T-helper 17 cell (primary cell): ENCODE results near the gene HSPB6. TPM values are rescaled to one million over a fixed set of nuclear protein-coding genes. Genes with fewer than 3 reads are reported as not detected.
A peak's percentile ranks its signal among the peaks of the same experiment; 100 is the strongest.

Source experiments
- ATAC-seq: fragments of 150-1000 bp; cut with Tn5 transposase; 2 replicates; pipeline ENCODE4 v1.10.0; 2021; ENCODE audit warnings: mild to moderate bottlenecking, moderate library complexity
- DNase-seq, 3 donors: peaks; one replicate each; pipeline versions ENCODE4 v3.0.0 to v3.0.0-alpha.2; 2020 to 2021
- H3K9me3 ChIP-seq: one replicate; pipeline ENCODE4 v1.7.0; 2013; ENCODE audit warnings: low read length, mild to moderate bottlenecking; ENCODE audit not compliant: control insufficient read depth, poor library complexity, severe bottlenecking
- H3K27ac Mint-ChIP-seq: one replicate; pipeline ENCODE4 v1.8.0; 2022; ENCODE audit warnings: mild to moderate bottlenecking, moderate library complexity, mixed read lengths
- H3K27me3 Mint-ChIP-seq: one replicate; pipeline ENCODE4 v1.8.0; 2022; ENCODE audit warnings: mixed read lengths
- H3K36me3 Mint-ChIP-seq: one replicate; pipeline ENCODE4 v1.8.0; 2022; ENCODE audit warnings: low read depth, mixed read lengths
- H3K4me1 Mint-ChIP-seq: one replicate; pipeline ENCODE4 v1.8.0; 2022; ENCODE audit warnings: mild to moderate bottlenecking, mixed read lengths
- H3K4me3 Mint-ChIP-seq: one replicate; pipeline ENCODE4 v1.8.0; 2022; ENCODE audit warnings: mild to moderate bottlenecking, moderate library complexity, mixed read lengths
- total RNA-seq, 4 donors: library from RNA in 2 of 4; stranded (reverse) in 2 of 4; gene quantifications; one replicate each; pipeline ENCODE4 v1.2.3 and lab custom pipeline; 2022 to 2026

The HSPB6 gene
- total RNA-seq, 2 donors from 2014 or later = not detected

DNA sequence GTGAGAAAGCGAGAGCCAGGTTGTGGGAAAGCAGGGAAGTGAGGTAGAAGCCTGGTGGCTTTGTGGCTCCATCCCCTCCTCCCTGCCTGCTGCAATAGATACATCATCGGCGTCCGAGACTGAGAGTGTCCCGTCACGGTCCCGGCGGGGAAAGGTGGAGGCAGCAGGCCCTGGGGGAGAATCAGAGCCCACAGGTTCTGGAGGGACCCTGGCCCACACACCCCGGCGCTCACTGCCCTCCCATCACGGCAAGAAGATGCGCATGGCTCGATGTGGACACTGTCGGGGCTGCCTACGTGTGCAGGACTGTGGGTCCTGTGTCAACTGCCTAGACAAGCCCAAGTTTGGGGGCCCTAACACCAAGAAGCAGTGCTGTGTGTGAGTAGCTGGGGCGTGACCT is 33.9 kb downstream of the HSPB6 start:
- H3K4me3 Mint-ChIP-seq = no peak overlapping the region
- H3K9me3 ChIP-seq = no peaks in the 10 kb centered on the region
- ATAC-seq (no peak), DNase-seq (no peak)
- H3K36me3 Mint-ChIP-seq = peaks cover 7% of the 10 kb centered on the region
- H3K4me1 Mint-ChIP-seq = peaks cover 18% of the 10 kb centered on the region
- no peaks in the 10 kb centered on the region for H3K27me3 Mint-ChIP-seq
- H3K27ac Mint-ChIP-seq = no peak overlapping the region

DNA sequence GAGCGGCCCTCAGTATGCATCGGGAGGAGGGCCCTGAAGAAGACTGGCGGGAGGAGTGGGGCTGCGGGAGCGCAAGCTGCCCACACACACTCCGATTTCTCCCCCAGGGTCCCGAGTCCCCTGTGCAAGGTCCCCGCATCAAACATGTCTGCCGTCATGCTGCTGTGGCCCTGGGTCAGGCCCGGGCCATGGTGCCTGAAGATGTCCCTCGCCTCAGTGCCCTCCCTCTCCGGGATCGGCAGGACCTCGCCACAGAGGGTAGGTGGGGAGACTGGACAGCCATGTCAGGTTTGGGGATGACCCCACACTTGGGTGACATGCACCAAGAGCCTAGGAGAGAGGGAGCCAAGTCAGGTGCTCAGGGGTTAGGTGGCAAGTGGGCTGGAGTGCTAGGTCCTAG is 34.4 kb downstream of the HSPB6 start:
- H3K4me1 Mint-ChIP-seq = peaks cover 17% of the 10 kb centered on the region
- no peak for DNase-seq
- no peak overlapping the region for H3K27ac Mint-ChIP-seq
- H3K4me3 Mint-ChIP-seq = no peak overlapping the region
- no peaks in the 10 kb centered on the region for H3K27me3 Mint-ChIP-seq
- H3K9me3 ChIP-seq = no peaks in the 10 kb centered on the region
- ATAC-seq = no peak
- peaks cover 7% of the 10 kb centered on the region for H3K36me3 Mint-ChIP-seq

DNA sequence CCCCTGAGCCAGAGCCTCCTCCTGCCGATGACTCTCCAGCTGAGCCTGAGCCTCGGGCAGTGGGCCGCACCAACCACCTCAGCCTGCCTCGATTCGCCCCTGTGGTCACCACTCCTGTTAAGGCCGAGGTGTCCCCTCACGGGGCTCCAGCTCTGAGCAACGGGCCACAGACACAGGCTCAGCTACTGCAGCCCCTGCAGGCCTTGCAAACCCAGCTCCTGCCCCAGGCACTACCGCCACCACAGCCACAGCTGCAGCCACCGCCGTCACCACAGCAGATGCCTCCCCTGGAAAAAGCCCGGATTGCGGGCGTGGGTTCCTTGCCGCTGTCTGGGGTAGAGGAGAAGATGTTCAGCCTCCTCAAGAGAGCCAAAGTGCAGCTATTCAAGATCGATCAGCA is 35.5 kb downstream of the HSPB6 start:
- DNase-seq (no peak), ATAC-seq (no peak)
- Mint-ChIP-seq H3K27me3 (no peaks in the 10 kb centered on the region), H3K4me1 (peaks cover 22% of the 10 kb centered on the region), H3K36me3 (peaks cover 7% of the 10 kb centered on the region), H3K27ac (no peak overlapping the region), H3K4me3 (no peak overlapping the region)
- no peaks in the 10 kb centered on the region for H3K9me3 ChIP-seq

DNA sequence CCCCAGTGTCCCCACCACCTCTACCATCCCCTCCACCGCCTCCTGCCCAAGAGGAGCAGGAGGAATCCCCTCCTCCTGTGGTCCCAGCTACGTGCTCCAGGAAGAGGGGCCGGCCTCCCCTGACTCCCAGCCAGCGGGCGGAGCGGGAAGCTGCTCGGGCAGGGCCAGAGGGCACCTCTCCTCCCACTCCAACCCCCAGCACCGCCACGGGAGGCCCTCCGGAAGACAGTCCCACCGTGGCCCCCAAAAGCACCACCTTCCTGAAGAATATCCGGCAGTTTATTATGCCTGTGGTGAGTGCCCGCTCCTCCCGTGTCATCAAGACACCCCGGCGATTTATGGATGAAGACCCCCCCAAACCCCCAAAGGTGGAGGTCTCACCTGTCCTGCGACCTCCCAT is 36.2 kb downstream of the HSPB6 start:
- peaks cover 4% of the 10 kb centered on the region for H3K36me3 Mint-ChIP-seq
- no peaks in the 10 kb centered on the region for H3K27me3 Mint-ChIP-seq
- no peak overlapping the region for H3K27ac Mint-ChIP-seq
- ATAC-seq = no peak
- DNase-seq = no peak
- H3K4me1 Mint-ChIP-seq = peaks cover 26% of the 10 kb centered on the region
- H3K4me3 Mint-ChIP-seq = no peak overlapping the region
- H3K9me3 ChIP-seq = no peaks in the 10 kb centered on the region

DNA sequence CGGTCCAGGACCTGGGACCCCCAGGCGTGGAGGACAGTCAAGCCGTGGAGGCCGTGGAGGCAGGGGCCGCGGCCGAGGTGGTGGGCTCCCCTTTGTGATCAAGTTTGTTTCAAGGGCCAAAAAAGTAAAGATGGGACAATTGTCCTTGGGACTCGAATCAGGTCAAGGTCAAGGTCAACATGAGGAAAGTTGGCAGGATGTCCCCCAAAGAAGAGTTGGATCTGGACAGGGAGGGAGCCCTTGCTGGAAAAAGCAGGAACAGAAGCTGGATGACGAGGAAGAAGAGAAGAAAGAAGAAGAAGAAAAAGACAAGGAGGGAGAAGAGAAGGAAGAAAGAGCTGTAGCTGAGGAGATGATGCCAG is 36.7 kb downstream of the HSPB6 start:
- no peaks in the 10 kb centered on the region for H3K27me3 Mint-ChIP-seq
- peaks cover 4% of the 10 kb centered on the region for H3K36me3 Mint-ChIP-seq
- no peaks in the 10 kb centered on the region for H3K9me3 ChIP-seq
- no peak overlapping the region for H3K27ac Mint-ChIP-seq
- H3K4me3 Mint-ChIP-seq = peak overlapping the region; percentile 43
- ATAC-seq = no peak
- peaks cover 27% of the 10 kb centered on the region for H3K4me1 Mint-ChIP-seq
- no peak for DNase-seq

DNA sequence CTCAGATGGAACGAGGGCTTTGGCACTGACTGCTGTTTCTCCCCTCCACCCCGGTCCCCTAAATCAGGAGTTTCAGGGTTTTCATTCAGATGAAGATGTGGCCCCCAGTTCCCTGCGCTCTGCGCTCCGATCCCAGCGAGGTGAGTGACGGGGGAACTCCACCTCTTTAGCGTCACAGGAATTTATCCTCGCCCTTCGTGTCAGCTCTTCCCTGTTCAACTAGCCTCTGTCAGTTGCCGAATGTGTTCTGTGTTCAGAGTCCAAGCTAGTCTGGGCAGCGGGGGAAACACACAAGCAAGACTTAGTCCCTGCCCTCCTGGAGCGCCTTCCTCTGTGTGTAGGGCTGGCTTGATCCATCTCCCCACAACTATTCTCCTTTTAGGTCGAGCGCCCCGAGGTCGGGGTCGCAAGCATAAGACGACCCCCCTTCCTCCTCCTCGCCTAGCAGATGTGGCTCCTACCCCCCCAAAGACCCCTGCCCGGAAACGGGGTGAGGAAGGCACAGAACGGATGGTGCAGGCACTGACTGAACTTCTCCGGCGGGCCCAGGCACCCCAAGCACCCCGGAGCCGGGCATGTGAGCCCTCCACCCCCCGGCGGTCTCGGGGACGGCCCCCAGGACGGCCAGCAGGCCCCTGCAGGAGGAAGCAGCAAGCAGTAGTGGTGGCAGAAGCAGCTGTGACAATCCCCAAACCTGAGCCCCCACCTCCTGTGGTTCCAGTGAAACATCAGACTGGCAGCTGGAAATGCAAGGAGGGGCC is 37.2 kb downstream of the HSPB6 start:
- H3K4me1 Mint-ChIP-seq = peaks cover 31% of the 10 kb centered on the region
- peak overlapping the region; percentile 72 for H3K27ac Mint-ChIP-seq
- H3K36me3 Mint-ChIP-seq = peaks cover 4% of the 10 kb centered on the region
- no peak for DNase-seq
- H3K9me3 ChIP-seq = no peaks in the 10 kb centered on the region
- peak overlapping the region; percentile 87 for H3K4me3 Mint-ChIP-seq
- no peaks in the 10 kb centered on the region for H3K27me3 Mint-ChIP-seq
- no peak for ATAC-seq

DNA sequence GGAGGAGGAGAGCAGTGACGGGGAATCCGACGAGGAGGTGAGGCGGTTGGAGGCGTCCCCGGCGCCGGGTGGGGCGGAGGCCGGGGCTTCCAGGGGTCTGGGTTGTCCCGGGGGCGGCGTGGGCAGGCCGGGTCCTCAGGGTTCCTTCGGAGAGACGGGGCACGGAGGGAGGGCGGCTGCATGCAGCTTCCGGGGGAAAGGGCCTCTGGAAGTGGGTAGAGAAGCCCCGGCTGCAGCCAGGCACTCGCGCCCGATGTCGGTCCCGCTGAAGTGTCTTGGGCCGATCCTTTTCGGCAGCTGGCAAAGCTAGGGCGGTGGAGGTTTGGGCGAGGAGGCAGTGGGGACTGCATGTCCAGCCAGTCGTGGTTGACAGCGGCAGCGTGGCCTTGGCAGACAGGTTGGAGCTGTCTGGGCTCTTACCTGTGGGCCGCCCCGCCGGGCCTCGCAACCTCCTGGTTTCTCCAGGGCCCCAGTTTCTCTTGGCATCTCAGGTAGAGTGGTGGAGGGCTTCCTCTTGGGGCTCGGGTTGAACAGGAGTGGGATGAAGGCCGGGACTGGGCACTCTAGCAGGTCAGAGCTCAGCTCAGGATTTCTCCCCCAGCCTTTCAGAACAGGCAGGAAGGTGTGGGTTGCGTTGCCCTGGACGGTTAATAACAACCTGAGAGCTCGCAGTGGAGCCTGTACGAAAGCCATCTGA is 38.3 kb downstream of the HSPB6 start:
- no peaks in the 10 kb centered on the region for H3K9me3 ChIP-seq
- Mint-ChIP-seq H3K4me3 (peak overlapping the region; percentile 87), H3K27ac (peak overlapping the region; percentile 72), H3K27me3 (no peaks in the 10 kb centered on the region), H3K36me3 (peaks cover 4% of the 10 kb centered on the region), H3K4me1 (peaks cover 42% of the 10 kb centered on the region)
- DNase-seq = peak in 2 of 3 donors; percentile 22 to 27
- no peak for ATAC-seq

DNA sequence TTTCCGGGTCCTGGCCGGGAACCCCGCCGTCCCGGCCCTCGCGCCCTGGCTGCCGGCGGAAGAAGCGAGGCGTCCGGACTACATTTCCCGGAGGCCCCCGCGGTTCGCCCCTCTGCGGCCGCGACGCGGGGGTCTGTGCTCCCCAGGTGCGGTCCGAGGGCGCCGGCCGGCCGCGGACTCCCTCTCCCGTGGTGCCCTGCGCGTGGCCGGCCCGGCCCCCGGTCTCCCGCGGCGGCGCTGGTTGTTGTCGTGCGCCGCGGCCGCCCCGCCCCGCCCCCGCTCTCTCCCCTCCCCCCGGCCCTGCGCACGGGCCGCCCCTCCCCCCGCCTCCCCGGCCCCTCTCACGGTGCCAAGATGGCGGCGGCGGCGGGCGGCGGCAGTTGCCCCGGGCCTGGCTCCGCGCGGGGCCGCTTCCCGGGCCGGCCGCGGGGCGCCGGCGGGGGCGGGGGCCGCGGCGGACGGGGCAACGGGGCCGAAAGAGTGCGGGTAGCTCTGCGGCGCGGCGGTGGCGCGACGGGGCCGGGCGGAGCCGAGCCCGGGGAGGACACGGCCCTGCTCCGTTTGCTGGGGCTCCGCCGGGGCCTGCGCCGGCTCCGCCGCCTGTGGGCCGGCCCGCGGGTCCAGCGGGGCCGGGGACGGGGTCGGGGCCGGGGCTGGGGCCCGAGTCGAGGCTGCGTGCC is 39.0 kb downstream of the HSPB6 start, which contains the start of gene KMT2B:
KMT2B (plus strand) TSS at position 339 of the 680 bp plus-strand sequence; CDS start at position 355, 16 bp downstream.
- H3K4me1 Mint-ChIP-seq = peaks cover 44% of the 10 kb centered on the region
- no peaks in the 10 kb centered on the region for H3K9me3 ChIP-seq
- DNase-seq = peak in 1 of 3 donors; percentile 75
- H3K36me3 Mint-ChIP-seq = peaks cover 4% of the 10 kb centered on the region
- H3K4me3 Mint-ChIP-seq = peak within 1 kb of the TSS; percentile 99
- ATAC-seq = peak; percentile 52
- no peaks in the 10 kb centered on the region for H3K27me3 Mint-ChIP-seq
- H3K27ac Mint-ChIP-seq = peak within 1 kb of the TSS; percentile 99

DNA sequence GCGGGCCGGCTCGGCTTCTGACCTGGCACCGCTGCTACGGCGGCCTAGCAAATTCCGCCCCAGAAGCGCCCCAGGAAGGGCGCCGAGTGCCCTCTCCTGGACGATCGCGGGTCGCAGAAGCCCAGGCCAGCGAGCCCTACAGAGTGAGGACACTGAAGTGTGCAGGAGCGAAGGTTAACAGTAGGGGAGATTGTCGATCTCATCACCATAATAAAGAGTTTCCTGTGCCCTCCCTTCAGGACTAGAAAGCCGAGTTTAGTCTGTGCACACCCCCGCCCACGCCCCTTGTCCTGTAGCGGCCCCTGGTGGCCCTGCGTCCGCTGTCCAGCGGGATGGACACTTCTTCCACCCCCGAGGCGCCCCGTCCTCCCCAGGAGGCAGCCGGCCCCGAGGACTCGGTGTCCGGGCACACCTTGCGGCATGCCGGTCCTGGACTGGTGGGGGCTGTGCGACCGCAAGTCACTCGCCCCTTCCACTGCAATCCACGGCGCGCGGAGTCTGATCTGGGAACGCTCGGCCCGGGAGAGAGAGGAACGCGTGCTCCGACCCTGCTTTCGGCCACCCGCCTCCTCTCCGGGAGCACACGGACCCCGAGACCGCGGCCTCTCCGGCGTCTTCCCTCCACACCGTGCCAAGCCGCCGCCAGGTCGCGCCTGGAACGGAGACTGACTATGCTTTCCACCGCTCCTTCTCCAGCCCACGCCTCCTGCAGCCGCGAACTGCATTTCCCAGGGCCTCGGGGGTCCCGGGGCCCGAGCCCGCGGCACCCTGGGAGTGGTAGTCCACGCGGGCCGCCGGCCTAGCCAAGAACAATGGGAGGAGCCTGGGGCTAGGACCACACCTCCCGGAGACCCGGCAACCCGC is 39.8 kb downstream of the HSPB6 start:
- H3K27ac Mint-ChIP-seq = peak overlapping the region; percentile 99
- peak overlapping the region; percentile 99 for H3K4me3 Mint-ChIP-seq
- H3K36me3 Mint-ChIP-seq = peaks cover 4% of the 10 kb centered on the region
- H3K27me3 Mint-ChIP-seq = no peaks in the 10 kb centered on the region
- peaks cover 50% of the 10 kb centered on the region for H3K4me1 Mint-ChIP-seq
- DNase-seq (peak; percentile 94 to 97 (median 95)), ATAC-seq (peak; percentile 86)
- no peaks in the 10 kb centered on the region for H3K9me3 ChIP-seq

DNA sequence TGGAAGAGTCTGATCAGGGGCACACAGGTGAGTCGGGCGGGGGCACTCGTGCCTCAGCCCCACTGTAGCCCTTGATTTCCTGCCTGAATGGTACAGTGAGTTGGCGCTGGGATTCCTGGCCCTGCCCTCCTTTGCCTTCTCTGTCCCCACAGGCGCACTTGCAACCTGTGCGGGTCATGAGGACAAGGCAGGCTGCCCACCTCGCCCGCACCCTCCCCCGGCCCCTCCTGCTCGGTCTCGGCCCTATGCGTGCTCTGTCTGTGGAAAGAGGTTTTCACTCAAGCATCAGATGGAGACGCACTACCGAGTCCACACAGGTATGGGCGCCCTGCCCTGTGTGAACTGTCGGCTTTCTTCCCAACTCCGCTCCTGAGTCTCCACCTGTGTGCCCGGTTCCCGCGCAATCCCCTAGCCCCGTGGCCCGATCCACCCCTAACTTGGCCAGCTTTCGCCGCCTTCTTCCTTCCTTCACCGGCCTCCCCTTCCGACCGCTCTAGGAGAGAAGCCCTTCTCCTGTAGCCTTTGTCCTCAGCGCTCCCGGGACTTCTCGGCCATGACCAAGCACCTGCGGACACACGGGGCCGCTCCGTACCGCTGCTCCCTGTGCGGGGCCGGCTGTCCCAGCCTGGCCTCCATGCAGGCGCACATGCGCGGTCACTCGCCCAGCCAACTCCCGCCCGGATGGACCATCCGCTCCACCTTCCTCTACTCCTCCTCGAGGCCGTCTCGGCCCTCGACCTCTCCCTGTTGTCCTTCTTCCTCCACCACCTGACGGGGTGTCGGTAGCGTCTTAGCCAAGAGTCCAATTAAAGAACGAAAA is 40.6 kb downstream of the HSPB6 start:
- no peaks in the 10 kb centered on the region for H3K9me3 ChIP-seq
- H3K27ac Mint-ChIP-seq = peak overlapping the region; percentile 99
- peak overlapping the region; percentile 99 for H3K4me3 Mint-ChIP-seq
- peaks cover 2% of the 10 kb centered on the region for H3K36me3 Mint-ChIP-seq
- H3K4me1 Mint-ChIP-seq = peaks cover 51% of the 10 kb centered on the region
- H3K27me3 Mint-ChIP-seq = no peaks in the 10 kb centered on the region
- no peak for ATAC-seq
- DNase-seq = no peak

DNA sequence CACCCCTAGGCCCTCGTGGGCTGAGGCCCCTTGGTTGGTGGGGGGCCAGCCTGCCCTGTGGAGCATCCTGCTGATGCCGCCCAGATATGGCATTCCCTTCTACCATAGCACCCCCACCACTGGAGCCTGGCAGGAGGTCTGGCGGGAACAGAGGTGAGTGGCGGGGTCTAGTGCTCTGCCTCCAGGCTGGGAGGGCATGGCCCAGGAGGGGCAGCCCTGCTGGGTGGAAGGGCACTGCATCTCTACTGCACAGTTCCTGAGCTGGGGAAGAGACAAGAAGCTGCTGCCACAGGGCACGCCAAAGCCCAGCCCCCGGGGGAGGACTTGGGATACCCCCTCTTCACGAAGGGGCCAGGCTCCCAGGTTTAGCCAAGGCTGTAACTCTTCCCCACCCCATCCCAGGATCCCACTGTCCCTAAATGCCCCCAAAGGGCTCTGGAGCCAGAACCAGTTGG is 41.4 kb downstream of the HSPB6 start:
- H3K36me3 Mint-ChIP-seq = peaks cover 2% of the 10 kb centered on the region
- no peak for ATAC-seq
- no peak overlapping the region for H3K4me3 Mint-ChIP-seq
- H3K27me3 Mint-ChIP-seq = no peaks in the 10 kb centered on the region
- DNase-seq = no peak
- no peaks in the 10 kb centered on the region for H3K9me3 ChIP-seq
- H3K4me1 Mint-ChIP-seq = peaks cover 55% of the 10 kb centered on the region
- H3K27ac Mint-ChIP-seq = peak overlapping the region; percentile 99
